Activated CD4-positive, alpha-beta T cell treated with anti-CD3 and anti-CD28 coated beads, Interleukin-2, Interleukin-4, amounts not matched to agents 100 ng/mL and 50 ng/mL, durations not matched to agents 16 hours and 8 hours (primary cell): Measurements from ENCODE around the gene MGAT4A.
"Not testable (repeated sequence)": the region's sequence is repeated elsewhere in the genome, so short reads cannot be mapped to it uniquely, and the experiment has no call there.

Source experiments
- DNase-seq: peaks from one replicate; pipeline ENCODE4 v3.0.0-alpha.2; 2020; ENCODE audit warnings: low spot score

Gene MGAT4A

DNA sequence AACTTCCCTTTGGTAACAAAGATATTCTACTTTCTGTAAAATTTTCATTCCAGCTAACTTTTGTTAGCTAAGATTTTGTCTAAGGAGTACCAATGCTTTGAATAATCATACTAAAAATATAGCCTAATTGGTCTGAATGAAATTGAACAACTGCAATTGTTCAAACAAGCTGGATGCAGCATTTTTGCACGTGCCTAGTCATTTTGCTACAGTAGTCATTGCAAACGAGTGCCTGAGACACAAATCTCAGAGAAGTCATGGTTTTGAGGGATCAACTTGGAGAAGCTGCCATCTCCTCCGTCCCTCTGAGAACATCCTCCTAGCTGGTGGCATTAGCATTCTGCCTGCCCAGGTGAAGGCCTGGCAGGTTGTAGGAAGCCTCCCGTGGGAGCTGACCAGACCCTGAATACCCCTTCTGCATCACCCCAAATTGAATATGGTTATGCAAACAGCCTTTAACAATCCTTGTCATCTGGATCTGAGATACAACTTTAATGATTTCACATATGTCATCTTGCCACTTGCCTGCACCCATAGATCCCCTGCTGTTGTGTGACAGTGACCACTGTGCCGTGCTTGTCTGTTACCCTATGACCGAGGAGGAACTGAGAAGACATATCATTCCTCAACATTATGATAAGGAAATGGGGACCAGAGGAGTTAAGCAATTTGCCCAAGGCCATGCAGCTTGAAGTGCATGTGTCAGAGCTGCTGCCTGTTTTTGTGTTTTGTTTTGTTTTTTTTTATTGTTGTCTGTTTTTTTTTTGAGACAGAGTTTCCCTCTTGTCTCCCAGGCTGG lies 29.1 kb upstream of the MGAT4A start:
- no peak for DNase-seq

DNA sequence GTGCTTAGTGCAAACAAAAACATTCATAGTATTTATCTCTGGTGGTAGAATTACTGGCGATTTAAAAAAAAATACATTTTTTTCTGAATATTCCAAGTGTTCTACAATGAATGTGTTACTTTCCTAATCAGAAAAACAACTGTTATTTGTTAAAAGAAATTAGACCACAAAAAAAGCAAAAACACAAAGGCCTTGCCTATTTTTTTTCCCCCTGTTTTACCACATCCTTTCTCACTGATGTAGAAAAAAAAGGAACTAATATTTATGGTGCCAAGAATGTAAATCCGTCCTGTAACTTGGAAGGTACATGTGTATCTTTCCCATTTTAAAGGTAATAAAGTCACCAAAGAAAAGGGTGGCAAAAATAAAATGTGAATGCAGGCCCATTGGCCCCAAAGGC lies 28.4 kb upstream of the MGAT4A start:
- no peak for DNase-seq

DNA sequence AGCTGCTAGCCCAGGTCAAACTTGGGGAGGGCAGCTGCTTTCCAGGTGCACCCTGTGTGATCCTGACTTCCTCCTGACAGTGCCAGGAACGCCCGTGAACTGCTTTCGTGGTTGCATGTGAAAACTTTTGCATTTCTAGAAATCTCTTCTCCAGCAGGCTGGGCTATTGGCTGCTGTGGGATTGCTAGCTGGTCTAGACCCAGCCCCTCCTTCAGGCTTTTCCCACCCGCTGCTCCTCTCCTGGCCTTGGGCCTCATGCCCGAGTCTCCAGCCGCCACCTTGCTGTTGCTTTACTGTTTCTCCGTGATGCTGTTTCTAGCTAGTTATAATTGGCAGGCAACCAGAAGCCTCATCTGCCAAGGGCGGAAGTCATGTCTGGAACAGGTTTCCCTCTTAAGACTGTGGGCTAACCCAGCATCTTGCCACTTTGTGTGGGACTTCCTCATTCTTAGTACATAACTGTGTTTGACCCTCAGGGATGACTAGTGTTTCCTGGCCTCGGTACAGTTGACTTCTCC lies 27.0 kb upstream of the MGAT4A start:
- DNase-seq = peak; percentile 52

DNA sequence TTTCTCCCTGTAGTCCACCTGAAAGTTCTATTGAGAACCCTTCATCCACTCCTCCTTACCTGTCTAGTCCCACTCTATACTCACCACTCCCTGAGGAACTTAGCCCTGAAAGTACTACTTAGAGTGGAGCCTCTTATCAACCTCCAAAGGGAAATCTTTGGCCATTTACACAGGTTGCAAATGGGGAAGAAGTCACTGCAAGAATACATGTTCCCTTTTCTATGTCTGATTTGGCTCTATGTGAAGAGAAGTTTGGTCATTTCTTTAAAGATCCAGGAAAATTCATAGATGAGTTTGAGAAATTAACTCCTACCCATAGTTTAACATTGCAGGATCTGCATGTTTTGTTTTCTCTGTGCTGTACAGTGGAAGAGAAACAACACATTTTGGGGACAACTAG lies 22.9 kb upstream of the MGAT4A start:
- no peak for DNase-seq

DNA sequence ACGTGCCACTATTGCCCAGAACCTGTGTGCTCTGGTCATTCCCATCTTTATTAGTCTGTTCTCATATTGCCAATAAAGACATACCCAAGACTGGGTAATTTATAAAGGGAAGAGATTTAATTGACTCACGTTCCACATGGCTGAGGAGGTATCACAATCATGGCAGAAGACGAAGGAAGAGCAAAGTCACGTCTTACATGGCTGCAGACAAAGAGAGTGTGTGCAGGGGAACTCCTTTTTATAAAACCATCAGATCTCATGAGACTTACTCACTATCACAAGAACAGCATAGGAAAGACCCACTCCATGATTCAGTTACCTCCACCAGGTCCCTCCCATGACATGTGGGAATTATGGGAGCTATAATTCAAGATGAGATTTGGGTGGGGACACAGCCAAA lies 21.8 kb upstream of the MGAT4A start:
- not testable (repeated sequence) for DNase-seq

GRCh38 chr2:98751748-98752147 lies 20.8 kb upstream of the MGAT4A start:
- DNase-seq = no peak

GRCh38 chr2:98750593-98751282 lies 19.8 kb upstream of the MGAT4A start:
- DNase-seq = no peak

DNA sequence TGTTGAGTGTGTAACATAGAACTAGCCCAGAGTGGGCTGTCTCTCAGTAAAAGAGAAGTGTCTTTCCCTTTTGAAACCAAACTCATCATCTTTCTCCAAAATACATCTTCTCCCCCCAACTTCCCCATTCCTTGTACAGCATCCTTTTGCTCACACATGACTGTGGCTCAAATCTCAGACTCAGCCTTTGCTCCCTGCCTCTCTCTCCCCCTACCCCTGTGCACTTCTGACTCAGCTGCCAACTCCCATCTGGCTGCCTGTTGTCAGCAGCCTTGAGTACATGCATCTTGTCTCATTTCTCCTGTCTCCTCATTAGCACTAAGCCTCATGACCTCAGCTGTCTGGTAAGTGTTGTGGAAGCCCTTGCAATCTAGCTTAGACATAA lies 18.1 kb upstream of the MGAT4A start:
- no peak for DNase-seq

DNA sequence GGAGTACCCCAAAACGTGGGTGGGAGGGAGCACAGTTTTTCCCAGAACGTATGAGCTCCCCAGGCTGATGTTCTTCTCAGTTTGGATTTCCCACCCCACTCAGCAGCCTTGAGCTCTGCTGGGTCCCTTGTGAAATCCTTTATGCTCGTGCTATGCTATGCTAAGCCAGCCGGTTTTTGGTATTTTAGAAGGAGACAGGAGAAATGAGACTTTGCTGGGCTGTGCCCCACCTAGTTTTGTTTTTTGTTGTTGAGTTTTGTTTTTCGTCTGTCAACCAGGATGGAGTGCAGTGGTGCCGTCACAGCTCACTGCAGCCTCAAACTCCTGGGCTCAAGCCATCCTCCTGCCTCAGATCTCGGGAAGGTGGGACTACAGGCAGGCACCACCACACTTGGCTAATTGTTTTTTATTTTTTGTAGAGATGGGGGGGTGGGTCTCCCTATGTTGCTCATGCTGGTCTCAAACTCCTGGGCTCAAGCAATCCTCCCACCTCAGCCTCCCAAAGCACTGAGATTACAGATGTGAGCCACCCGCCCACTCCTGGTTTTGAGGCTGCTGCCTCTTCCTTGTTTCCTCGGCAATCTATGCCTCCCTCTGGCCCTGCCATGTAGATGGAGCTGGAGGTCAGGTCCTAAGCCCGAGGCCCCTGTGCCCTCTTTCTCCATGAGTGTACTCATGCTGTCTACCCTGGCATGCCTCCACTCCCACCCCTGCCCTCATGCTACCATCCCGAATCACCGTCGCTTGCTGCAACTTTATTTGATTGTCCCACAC lies 17.5 kb upstream of the MGAT4A start:
- no peak for DNase-seq

GRCh38 chr2:98747888-98748287 lies 17.0 kb upstream of the MGAT4A start:
- no peak for DNase-seq

DNA sequence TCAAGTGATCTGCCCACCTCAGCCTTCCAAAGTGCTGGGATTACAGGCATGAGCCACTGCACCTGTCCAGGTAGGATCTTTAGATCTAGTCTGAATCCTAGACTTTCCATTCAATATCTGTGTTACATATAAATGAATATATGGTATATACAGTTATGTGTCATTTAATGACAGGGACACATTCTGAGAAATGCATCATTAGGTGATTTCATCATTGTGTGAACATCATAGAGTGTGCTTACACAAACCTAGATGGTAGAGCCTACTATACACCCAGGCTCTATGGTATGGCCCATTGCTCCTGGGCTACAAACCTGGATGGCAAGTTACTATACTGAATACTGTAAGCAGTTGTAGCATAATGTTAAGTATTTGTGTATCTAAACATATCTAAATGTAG lies 15.5 kb upstream of the MGAT4A start:
- no peak for DNase-seq

GRCh38 chr2:98744595-98744994 lies 13.7 kb upstream of the MGAT4A start:
- no peak for DNase-seq

GRCh38 chr2:98743835-98744234 lies 12.9 kb upstream of the MGAT4A start:
- no peak for DNase-seq

DNA sequence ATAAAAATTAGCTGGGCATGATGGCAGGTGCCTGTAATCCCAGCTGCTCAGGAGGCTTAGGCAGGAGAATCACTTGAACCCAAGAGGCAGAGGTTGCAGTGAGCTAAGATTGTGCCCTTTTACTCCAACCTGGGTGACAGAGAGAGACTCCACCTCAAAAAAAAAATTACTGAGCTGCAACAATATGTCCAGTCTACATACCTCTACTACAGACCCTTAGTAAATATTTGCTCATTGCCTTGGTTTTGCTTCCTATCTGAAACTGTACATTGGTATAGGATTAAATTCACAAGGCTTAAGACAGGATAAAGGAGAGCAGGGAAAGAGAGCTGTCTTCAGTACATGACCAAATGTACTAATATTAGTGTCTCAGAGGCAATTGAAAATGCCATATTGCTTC lies 8.1 kb upstream of the MGAT4A start:
- DNase-seq = no peak

DNA sequence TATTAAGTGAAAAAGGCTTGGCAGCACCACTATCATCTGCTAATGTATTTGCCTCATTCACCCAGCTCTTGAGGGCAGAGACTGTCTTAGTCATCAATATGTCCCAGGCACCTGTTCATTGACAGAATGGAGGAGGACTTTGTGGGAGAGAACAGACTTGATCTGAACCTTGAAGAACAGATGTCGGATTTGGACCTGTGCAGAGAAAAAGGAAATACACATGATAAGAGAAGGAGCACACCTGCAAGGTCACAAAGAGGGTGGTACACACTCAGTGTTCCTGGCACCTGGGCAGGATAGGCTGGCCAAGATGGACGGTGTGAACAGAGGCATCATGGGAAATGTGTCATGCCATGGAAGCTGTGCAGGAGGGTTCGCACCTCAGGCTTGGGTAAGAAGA lies 7.4 kb upstream of the MGAT4A start:
- DNase-seq = no peak

GRCh38 chr2:98737848-98738247 lies 6.9 kb upstream of the MGAT4A start:
- no peak for DNase-seq

- peak; percentile 69 for DNase-seq
Observed at GRCh38 chr2:98736464-98736889, 5.5 kb upstream of the MGAT4A start.

DNA sequence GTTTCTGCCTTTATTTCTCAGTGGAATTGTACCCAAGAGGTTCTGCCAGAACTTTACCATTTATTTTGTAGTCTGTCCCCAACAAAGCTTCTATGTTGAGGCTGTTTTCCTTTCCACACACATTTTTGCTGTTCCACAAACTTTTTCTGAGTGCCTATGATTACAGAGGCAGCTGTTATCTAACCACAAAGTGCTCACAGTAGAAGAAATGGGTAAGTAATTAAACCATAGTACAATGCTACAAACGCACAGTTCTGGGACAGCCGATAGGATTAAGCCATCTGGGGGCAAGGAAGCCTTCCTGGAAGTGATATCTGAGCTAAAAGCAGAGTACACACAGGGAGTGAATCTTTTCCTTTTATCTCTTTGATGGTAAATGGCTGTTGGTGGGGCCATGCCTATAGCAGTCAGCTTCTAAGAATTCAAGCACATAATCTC lies 3.9 kb upstream of the MGAT4A start:
- no peak for DNase-seq

DNA sequence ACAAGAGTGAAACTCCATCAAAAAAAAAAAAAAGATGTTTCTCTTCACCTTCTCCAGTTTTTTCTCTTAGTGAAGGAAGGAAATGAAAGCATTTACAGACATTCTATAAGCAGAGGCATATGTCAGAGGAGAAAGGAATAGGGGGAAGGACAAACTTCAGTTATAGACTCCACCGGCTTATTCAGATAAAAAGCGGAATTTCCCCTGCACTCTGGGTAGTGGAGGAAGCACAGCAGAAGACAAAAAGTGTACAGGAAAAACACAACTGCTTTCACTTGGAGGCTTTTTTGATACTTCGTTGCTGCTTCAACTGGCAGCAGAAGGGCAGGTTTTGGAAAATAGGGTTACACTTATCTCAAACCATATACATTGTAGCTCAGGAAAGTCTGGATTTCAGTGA lies 3.2 kb upstream of the MGAT4A start:
- no peak for DNase-seq

- DNase-seq = no peak
Observed at GRCh38 chr2:98732430-98733051, 1.6 kb upstream of the MGAT4A start.

DNA sequence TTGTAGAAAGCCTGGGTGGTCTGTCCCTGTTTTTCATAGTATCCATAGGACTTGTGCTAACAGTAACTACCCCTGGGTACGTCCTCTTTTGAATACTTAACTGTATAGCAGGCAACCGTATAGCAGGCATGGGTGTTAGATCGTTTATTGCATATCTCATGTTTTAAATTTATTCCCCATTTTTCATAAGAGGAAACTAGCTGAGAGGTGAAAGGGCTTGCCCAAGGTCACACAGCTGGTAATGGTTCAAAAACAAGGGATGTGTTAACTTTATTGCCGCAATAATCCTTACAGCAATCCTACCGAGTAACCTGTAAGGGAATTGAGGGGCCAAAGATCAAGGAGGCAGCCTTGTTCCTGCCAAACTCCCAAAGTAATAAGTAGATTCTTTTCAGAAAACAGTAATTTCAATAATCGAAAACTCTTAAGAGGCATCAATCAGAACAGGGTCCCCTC lies 990 bp upstream of the MGAT4A start:
- no peak for DNase-seq

- DNase-seq = peak; percentile 47
Observed at GRCh38 chr2:98730707-98731040, 258 bp downstream of the MGAT4A start.
